CD4-positive, alpha-beta T cell treated with Interleukin-1 beta for 1 hour (primary cell): ENCODE data around the gene ZNF555.
"Not testable (repeated sequence)": the region's sequence is repeated elsewhere in the genome, so short reads cannot be mapped to it uniquely, and the experiment has no call there.

Source experiments
- DNase-seq, 2 donors: peaks; one replicate each; pipeline ENCODE4 v3.0.0-alpha.2; 2020 to 2022

ZNF555 gene

GRCh38 chr19:2872175-2872574 lies 30.9 kb downstream of the ZNF555 start:
- peak; percentile 11 to 24 for DNase-seq

- no peak for DNase-seq
Observed at GRCh38 chr19:2877398-2878331, 36.4 kb downstream of the ZNF555 start.

- no peak for DNase-seq
Observed at GRCh38 chr19:2883686-2884439, 42.6 kb downstream of the ZNF555 start.

DNA sequence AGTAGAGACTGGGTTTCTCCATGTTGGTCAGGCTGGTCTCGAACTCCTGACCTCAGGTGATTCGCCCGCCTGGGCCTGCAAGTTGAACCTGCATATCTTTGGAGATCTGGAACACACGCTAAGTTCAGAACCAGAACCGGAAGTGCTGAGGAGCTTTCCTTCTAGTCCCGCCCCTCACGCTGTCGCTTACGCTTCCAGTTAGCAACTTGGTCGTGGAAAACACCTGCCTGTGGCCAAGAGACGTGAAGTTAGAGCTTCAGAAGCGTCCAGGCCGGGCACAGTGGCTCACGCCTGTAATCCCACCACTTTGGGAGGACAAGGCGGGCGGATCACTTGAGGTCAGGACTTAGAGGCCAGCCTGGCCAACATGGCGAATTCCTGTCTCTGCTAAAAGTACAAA lies 44.5 kb downstream of the ZNF555 start:
- DNase-seq, result no peak

DNA sequence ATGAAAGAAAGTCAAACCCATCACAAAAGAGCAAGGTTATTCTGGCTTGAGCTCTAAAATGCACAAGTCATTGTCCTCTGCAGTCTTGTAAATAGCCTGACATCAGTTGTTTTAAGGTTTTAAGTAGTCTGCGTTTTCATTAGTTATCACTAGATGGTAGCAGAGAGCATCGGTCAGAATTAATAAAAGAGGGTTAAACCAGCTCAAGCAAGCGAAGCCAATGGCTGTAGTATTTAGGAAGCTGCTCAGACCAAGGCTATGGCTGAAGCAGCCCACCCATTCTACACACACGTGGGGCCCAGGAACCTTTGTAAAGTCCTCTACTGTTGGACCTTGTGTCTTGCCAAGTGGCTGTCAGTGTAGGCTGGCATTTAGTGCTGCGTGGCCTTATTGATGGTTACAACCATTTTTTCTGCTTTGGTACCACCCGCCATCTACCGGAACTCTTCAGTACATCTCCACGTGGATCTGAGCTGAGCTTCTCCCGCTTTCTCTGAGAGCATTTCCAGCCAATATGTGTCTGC lies 46.2 kb downstream of the ZNF555 start:
- DNase-seq, result peak in 1 of 2 donors; percentile 48

DNA sequence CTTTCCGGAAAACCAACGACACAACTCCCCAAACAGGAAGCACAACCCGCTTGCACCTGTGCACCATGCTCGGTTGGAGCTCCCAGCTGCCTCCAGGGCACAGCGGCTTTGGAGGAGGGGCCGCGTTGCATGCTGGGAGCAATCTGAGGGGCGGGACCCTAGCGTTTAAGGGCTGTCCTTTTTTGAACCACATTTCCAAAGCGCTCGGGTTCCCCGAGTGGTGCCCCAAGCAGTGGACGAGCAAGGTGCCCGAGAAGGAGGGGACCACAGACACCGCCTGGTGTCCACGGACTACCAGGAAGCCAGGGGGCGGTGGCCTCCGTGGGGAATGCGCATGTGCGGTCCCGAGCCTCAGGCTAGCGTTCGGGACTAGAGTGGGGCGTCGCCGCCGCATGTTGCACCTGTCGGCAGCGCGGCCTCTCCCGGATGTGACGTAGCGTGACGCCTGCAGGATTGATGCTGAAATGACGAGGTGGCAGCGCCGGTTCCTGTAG lies 47.5 kb downstream of the ZNF555 start:
- peak; percentile 66 to 86 for DNase-seq

DNA sequence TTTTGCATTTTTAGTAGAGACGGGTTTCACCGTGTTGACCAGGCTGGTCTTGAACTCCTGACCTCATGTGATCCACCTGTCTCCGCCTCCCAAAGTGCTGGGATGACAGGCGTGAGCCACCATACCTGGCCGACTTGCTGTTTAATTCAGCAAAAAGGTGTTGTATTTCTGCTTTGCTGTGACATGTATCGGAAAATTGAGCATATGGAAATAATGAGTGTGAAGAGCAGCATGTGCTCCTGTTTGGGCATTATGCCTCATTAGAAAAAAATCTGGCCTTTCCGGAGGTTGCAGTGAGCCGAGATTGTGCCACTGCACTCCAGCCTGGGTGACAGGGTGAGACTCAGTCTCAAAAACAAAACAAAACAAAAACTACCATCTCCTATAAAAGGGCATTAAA lies 49.3 kb downstream of the ZNF555 start:
- not testable (repeated sequence) for DNase-seq

- no peak for DNase-seq
Observed at GRCh38 chr19:2896694-2897093, 55.4 kb downstream of the ZNF555 start.

DNA sequence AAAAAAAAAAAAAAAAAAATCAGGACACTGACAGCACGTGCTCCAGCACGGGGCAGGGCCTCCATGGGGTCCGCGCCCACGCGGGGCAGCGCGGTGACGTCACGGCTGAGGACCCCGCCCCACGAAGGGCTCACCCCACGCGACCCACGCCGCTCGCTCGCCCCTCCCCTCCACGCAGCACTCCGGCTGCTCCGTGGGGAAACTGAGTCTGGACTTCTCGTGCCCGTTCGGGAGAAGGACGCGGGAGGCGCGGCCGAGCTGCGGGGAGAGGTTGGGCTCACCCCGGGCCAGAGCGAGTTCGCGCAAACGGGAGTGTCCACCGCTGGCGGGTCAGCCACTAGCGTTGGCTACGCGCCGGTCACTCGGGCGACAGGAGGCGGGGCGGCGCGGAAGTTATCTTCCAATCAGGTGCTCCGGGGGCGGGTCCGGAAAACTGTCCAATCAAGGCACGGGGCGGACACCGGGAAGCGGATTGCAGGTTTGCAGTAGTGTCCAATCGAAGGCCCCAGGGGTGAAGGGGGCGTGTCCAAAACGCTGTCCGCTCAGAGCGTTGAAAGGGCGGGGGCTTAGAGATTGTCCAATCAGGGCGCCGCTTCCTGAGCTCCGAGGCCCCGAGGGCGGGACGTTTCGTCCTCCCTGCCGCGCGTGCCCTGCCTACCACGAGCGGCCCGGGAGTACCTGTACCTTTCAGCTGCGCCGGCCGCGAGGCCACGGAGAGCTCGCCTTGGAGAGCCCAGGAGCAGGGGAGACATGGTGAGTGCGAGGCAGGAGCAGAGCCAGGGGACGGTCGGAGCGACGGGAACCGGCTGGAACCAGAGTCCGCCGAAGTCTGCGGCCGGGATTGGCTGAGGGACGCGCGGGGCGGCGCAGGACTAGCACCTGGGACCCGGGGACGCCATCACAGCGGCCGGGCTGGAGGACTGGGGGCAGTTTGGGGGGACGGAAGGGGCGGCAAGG lies 59.3 kb downstream of the ZNF555 start, which contains the start of gene ZNF57:
Gene ZNF57 (plus strand): TSS at position 633 of the 957 bp plus-strand sequence. CDS start 118 bp downstream, at position 751.
- DNase-seq, result peak; percentile 97 to 98

DNA sequence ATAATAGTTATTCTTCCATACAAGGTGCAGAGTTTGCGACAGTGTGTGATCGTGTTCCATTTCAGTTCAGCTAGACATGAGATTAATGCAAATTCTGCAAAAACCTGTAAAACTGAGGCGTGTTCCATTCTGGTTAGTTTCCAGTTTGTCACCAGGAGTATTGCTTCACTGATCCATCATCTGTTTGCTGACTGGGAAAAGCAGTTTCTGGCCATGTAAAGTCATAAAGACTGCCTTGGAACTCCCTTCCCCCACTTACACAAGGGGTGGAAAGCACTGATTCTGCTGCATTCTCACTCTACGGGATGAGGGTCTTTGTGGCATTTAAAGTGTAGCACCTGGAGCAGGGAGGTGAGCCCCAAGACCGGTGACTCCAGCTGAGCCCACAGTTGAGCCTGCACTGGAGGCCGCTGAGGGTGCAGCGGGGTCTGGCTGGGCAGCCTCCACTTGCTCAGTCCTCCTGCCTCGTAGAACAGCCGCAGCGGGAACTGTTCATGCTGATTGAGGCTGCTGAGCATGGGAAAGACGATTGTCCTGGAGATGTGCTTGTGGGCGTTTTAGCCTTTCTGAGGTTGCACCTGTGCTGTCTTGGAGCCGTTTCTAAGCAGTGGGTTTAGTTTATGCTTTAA lies 61.4 kb downstream of the ZNF555 start:
- DNase-seq, result no peak

GRCh38 chr19:2903326-2903725 lies 62.1 kb downstream of the ZNF555 start:
- not testable (repeated sequence) for DNase-seq

- DNase-seq, result no peak
Observed at GRCh38 chr19:2905918-2906519, 64.7 kb downstream of the ZNF555 start.

GRCh38 chr19:2906631-2907195 lies 65.4 kb downstream of the ZNF555 start:
- DNase-seq, result no peak
